NOMO-1 treated with dmso at 0.1 percent for 144 hours (cell line): ENCODE results near the gene DUS2.
"Not testable (repeated sequence)": the region's sequence is repeated elsewhere in the genome, so short reads cannot be mapped to it uniquely, and the experiment has no call there.

Source experiments
- DNase-seq: peaks from one replicate; lab custom pipeline; 2025; ENCODE audit not compliant: unreplicated experiment; lab: John Stamatoyannopoulos, UW

DUS2 gene

DNA sequence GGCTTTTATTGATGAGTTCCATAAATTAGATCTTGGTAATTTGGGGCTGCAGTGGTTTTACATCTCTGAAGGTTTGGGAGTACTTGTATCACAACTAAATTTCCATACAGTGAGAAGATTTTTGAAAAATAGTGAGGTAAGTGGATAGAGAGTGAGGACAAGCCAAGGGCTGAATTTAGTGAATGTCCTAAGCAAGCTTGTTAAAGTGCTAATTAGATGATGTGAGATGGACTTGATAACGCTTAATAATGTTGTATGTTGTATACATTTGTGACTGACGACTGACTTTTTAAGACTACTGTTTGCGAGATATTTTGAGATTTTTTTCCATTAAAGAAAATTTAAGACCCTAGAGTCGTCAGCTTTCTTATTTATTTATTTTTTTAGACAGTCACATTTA, 66.0 kb downstream of the DUS2 start:
- DNase-seq = no peak

DNA sequence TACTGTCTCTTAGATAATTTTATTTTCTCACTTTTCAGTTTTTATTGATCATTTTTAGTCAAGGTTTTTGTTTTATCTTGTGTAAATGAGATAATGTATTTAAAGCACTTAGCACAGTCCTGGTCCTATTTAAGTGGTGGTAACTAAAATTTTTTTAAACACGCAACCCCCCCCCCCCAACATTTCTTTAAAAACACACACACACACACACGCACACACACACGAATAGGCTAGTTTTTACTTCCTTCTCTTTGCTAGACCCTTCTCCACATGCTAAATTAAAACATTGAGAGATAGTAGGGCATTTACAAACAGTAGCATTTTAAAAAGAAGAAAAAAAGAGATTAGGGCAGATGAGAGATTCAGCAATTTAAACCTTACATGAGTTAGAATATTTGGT, 67.0 kb downstream of the DUS2 start:
- DNase-seq = no peak

DNA sequence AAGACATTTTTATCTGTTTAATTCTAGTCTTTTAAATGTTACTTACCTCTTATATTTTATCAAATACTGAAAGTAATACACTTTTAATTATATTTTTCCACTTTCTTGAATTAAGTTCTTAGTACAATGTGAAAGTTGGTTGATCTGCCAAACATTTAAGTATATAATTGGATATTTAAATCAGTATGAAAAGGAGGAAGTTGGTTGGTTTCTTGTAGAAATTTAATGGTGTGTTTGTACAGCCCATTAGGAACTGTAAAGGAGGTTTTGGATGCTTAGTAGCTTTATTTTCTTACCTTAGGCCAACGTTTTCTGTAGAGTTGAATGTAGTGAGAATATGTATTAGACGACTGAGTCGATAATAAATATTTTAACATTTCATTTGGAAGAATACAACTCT, 67.4 kb downstream of the DUS2 start:
- no peak for DNase-seq

DNA sequence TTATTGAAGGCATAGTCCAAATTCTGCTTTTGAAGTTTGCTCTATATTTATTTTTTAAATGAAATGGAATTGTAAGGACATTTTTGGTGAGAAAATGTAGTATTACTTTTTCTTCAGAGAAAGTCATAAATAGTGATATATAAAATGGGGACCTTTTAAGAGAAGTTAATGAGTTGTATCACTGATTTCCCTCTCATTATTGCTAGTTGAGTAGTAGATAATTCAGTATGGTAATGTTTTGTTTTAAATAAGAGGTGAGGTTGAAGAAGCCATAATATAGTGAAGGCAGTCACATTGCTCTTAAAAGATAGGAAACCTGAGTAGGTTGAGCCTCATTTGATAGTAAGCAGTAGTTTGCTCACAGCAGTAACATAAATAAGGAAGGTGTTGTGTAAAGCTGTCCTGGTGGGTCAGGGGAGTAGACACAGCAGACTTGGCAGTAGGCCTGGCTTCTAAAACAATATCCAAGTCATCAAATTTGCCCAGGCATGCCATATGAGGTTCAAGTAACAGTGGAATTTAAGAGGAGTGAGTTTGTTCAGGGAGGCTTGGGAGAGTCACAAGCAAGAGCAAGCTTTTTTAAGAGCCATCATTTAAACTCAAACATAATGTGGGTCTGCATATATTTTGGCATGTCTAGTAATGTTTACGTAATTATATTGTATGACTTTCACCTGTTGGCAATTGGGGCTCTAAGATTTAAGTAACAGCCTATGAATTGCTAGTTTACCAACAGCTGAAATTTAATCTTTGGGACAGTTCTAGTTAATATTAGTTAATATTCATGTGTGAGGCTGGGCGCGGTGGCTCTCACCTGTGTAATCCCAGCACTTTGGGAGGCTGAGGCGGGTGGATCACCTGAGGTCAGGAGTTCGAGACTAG, 68.5 kb downstream of the DUS2 start:
- DNase-seq = no peak

DNA sequence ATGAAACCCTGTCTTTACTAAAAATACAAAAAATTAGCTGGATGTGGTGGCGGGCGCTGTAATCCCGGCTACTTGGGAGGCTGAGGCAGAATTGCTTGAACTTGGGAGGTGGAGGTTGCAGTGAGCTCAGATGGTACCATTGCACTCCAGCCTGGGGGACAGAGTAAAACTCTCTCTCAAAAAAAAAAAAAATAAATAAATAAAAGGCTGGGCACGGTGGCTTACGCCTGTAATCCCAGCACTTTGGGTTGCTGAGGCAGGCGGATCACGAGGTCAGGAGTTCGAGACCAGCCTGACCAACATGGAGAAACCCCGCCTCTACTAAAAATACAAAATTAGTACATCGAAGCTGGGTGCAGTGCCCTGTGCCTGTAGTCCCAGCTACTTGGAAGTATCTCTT, 69.2 kb downstream of the DUS2 start:
- DNase-seq = not testable (repeated sequence)

DNA sequence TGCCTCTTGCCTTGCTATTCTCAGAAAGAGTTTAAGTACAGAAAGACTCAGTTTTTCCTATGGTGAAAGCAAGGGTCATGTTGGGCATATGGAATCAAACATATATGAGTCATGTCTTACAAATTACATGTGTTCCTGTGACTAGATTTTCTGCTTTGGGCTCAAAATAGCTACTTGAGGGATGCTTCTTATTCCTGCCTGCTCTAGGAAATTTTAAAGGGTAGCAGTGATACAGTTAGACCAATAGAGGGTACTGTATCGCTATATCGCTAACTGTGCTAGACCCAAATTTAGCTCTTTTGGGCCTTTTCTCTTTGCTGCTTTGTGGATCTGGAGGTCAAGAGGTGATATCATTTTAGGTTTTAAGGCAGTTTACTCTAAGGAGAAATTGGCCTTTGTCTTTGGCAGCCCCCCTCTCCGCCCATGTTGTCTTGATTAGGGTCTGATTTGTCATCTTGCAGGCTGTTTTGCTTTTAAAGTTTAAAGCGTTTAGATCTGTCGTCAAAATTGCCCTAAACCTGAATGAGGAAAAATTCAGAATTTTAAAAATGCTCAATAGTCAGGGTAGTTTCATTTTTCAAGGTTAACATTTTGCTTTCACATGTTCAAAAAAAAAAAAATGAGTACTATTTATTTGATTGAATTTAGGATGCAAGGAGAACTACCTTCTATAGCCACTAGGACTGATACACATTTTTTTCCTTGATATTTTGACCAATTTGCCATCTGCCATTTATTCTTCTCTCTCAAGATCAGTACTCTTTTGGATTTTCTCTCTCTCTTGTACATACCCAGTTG, 70.9 kb downstream of the DUS2 start:
- DNase-seq = no peak

DNA sequence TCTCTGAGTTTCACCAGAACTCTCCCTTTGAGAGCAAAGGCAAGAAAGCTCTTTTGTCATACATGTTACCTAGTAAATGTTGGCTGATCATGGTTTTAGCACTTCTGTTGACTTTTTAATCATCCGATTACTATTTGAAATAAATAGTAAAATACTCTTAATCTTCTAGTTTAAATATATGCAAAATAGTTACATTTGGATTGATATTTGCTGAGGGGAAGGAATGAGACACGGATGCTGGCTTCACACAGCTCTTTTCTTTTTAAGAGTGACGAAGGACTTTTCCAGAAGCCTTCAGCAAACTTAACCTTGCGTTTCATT, 71.5 kb downstream of the DUS2 start:
- no peak for DNase-seq

DNA sequence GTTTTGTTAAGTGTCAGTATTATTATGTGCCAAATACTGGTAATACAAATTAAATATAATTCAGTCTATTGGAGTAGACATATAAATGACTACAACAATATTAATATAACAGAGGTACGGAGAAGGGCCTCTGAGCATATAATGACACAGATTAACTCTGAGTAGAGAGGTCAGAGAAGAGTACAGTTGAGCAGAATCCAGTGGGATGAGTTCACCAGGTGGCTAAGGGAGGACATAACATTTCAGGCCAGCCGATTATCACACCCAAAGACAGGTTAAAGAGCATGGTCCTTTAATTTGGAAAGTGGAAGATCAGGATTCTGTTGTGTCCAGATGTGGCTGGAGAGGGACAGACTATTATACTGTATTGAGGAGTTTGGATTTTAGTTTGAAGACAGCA, 73.4 kb downstream of the DUS2 start:
- DNase-seq = no peak

DNA sequence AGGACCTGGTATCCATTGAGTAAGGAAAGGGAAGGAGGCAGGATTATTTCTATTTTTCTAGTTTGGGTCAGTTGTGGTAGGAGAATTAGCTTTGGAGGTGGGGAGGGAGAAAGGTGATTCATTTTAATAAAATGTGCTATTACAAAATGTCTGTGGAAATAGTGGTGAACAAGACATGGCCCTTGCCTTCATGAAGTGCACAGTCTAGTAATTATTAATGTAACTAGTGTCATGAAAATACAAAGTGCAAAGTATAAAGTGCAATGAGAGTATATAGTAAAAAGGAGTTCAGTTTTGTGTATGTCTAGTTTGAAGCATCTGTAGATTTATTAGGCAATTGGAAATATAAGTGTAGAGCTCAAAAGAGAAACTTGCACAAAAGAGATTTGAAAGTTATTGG, 74.0 kb downstream of the DUS2 start:
- no peak for DNase-seq

DNA sequence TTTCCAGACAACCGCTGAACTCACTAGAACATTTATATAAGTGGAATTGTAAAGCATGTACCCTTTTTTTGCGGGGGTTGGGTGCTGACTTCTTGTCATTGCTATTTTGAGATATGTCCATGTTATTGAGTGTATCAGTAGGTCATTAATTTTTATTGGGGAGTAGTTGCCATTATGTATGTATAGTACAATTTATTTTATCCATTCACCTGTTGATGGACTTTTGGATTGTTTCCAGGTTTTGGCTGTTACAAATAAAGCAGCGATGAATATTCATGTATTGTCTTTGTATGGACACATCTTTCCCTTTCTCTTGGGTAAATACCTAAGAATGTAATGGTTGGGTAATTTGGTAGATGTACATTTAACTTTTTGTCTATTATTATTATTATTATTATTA, 74.8 kb downstream of the DUS2 start:
- no peak for DNase-seq

DNA sequence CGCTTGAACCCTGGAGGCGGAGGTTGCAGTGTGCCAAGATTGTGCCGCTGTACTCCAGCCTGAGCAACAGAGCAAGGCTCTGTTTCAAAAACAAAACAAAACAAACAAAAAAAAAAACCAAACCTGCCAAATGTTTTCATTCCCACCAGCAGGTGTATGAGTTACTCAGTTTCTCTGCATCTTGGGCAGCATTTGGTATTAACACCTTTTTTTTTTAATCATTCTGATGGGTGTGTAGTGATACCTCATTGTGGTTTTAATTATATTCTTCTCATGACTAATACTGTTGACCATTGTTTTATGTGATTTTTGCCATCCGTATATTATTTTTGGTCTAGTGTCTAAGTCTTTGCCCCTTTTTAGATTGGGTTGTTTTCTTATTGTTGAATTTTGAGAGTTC, 77.4 kb downstream of the DUS2 start:
- DNase-seq = no peak

DNA sequence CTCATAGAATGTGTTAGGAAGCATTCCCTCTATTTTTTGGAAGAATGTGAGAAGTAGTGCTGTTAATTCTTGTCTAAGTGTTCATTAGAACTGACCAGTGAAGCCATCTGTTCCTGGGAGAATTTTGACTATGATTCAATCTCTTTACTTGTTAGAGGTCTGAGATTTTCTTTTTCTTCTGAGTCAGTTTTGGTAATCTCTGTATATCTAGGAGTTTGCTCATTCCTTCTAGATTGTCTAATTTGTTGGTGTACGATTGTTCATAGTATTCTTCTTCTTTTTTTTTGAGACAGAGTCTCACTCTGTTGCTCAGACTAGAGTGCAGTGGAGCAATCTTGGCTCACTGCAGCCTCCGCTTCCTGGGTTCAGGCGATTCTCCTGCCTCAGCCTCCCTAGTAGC, 82.5 kb downstream of the DUS2 start:
- DNase-seq = no peak

DNA sequence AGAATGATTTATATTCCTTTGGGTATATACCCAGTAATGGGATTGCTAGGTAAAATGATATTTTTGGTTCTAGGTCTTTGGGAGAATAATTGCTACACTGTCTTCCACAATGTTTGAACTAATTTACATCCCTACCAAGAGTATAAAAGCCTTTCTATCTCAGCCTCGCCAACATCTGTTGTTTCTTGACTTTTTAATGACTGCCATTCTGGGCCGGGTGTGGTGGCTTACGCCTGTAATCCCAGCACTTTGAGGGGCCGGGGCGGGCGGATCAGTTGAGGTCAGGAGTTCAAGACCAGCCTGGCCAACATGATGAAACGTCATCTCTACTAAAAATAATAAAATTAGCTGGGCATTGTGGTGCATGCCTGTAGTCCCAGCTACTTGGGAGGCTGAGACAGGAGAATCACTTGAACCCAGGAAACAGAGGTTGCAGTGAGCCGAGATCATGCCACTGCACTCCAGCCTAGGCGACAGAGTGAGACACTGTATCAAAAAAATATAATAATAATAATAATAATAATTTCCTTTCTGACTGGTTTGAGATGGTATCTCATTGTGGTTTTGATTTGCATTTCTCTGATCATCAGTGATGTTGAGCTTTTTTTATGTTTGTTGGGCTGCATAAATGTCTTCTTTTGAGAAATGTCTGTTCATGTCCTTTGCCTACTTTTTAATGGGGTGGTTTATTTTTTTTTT, 84.3 kb downstream of the DUS2 start:
- DNase-seq = not testable (repeated sequence)

DNA sequence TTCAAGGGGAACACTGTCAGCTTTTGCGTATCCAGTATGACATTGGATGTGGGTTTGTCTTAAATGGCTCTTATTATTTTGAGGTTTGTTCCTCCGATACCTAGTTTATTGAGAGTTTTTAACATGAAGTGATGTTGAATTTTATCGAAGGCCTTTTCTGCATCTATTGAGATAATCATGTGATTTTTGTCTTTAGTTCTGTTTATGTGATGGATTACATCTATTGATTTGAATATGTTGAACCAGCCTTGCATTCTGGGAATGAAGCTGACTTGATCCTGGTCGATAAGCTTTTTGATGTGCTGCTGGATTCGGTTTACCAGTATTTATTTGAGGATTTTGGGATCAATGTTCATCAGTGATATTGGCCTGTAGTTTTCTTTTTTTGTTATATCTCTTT, 86.1 kb downstream of the DUS2 start:
- not testable (repeated sequence) for DNase-seq

DNA sequence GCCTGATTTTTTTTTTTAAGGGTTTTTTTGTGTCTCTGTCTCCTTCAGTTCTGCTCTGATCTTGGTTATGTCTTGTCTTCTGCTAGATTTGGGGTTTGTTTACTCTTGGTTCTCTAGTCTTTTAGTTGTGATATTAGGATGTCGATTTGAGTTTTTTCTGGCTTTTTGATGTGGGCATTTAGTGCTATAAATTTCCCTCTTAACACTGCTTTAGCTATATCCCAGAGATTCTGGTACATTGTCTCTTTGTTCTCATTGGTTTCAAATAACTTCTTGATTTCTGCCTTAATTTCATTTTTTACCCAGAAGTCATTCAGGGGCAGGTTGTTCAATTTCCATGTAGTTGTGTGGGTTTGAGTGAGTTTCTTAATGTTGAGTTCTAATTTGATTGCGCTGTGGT, 87.5 kb downstream of the DUS2 start:
- DNase-seq = not testable (repeated sequence)

DNA sequence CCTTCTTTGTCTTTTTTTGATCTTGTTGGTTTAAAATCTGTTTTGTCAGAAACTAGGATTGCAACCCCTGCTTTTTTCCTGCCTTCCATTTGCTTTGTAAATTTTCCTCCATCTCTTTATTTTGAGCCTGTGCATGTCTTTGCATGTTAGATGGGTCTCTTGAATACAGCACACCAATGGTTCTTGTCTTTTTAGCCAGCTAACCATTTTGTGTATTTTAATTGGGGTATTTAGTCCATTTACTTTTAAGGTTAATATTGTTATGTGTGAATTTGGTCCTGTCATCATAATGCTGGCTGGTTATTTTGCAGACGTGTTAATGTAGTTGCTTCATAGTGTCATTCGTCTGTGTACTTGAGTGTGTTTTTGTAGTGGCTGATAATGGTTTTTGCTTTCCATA, 88.3 kb downstream of the DUS2 start:
- DNase-seq = no peak

DNA sequence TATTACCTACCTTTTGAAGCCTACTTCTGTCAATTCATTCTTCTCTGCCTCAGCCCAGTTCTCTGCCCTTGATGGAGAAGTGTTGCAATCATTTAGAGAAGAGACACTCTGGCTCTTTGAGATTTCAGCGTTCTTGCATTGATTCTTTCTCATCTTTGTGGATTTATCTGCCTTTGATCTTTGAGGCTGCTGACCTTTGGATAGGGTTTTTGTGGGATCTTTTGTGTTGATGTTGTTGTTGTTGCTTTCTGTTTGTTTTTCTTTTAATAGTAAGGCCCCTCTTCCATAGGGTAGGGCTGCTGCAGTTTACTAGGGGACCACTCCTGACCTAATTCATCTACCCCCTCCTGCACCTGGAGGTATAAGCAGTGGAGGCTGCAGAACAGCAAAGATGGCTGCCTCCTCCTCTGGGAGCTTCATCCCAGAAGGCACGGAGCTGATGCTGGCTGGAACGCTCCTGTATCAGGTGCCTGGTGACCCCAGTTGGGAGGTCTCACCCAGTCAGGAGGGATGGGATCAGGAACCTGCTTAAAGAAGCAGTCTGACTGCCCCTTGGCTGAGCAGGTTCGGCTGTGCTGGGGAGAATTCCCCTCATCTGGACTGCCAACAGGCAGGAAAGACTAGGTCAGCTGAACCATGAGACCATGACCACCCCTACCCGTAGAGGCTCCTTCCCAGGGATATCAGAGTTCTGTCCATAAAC, 90.1 kb downstream of the DUS2 start:
- DNase-seq = no peak

DNA sequence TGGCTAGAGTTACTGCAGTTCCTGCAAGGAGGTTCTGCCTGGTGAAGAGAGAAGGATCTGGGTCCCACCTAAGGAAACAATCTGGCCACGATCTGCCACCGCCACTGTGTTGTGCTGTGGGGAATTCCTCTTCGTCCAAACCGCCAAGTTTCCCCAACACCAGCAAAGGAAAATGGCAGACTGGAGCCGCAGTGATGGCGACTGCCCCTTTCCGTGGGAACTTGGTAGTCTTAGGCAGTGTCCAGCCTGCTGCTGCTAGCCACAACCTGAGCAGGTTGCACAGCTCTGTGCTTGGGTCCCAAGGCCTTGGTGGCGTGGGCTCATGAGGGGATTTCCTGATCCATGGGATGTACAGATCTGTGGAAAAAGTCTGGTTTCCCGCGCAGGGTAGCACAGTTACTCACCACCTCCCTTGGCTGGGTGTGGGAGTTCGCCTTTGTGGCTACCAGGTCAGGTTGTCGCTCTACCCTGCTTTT, 90.7 kb downstream of the DUS2 start:
- DNase-seq = no peak

DNA sequence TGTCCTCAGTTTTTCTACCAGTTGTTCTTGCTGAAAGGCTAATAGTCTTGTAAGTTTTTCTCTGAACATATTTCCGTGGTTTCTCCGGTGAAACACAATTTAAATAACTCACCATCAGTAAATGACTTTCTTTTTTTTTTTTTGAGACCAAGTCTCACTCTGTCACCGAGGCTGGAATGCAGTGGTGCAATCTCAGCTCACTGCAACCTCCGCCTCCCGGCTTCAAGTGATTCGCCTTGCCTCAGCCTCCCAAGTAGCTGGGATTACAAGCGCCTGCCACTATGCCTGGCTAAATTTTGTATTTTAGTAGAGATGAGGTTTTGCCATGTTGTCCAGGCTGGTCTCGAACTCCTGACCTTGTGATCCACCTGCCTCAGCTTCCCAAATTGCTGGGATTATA, 91.9 kb downstream of the DUS2 start:
- not testable (repeated sequence) for DNase-seq

DNA sequence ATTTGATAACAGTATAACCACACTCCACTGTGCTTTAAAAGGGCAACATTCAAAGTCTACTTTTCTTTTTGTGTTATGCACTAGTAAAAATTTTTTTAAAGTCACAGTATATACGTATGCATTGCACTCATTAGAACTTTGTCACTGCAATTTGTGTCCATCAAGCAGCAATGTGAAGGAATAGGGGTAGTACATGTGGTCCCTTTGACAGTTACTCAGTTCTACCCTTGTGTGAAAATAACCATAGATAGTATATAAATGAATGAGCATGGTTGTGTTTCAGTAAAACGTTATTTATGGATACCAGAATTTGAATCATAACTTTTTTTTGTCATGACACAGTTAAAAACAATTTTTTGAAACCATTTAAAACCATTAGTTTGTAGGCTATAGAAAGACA, 92.8 kb downstream of the DUS2 start:
- DNase-seq = no peak

DNA sequence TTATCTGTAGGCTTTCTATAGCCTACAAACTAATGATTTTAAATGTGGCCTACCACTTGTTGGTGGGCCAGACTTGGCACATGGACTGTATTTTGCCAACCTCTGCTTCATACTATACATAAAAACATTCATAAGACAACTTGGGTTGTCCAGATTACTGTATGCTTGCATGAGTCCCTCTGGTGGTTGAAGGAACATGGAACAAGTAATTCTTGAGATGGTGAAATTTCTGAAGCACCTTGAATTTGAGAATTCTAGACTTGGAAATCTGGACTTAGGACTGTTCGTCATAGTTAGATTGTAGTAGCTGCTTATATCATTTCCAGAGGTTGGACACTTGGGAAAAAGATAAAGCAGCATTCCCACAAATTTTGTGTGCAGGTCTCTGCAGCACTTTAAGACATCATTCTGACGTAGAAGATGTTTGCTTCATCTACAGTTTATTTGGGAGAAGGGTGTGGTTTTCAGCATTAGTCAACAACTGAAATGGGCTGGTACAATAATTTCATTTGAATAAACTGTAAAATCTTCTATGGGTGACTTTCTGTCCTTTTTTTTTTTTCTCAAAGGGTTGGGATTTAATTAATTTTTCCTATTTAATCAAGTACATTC, 93.3 kb downstream of the DUS2 start:
- no peak for DNase-seq
